Stimulated activated CD4-positive, alpha-beta T cell treated with anti-CD3 and anti-CD28 coated beads, Interleukin-15, amount 100 ng/mL, for 24 hours (primary cell): ENCODE data around the gene PARD3B.

Experiments
- DNase-seq: peaks from one replicate; pipeline ENCODE4 v3.0.0-alpha.2; 2020

PARD3B gene

GRCh38 chr2:205555566-205556230 is 1010.4 kb downstream of the PARD3B start:
- DNase-seq: no peak

- no peak for DNase-seq
Observed at GRCh38 chr2:205556357-205556756, 1011.1 kb downstream of the PARD3B start.

GRCh38 chr2:205556841-205557539 is 1011.7 kb downstream of the PARD3B start:
- DNase-seq: no peak

GRCh38 chr2:205557873-205558272 is 1012.6 kb downstream of the PARD3B start:
- no peak for DNase-seq

- no peak for DNase-seq
Observed at GRCh38 chr2:205561441-205561840, 1016.2 kb downstream of the PARD3B start.

GRCh38 chr2:205563646-205564045 is 1018.4 kb downstream of the PARD3B start:
- DNase-seq: peak; percentile 55

GRCh38 chr2:205564346-205565141 is 1019.3 kb downstream of the PARD3B start:
- DNase-seq: no peak

- DNase-seq: no peak
Observed at GRCh38 chr2:205565142-205565522, 1019.9 kb downstream of the PARD3B start.

- DNase-seq: no peak
Observed at GRCh38 chr2:205566606-205567168, 1021.4 kb downstream of the PARD3B start.

GRCh38 chr2:205568620-205569019 is 1023.3 kb downstream of the PARD3B start:
- DNase-seq: no peak

GRCh38 chr2:205570648-205571047 is 1025.4 kb downstream of the PARD3B start:
- DNase-seq: no peak

- no peak for DNase-seq
Observed at GRCh38 chr2:205571360-205571959, 1026.2 kb downstream of the PARD3B start.

- no peak for DNase-seq
Observed at GRCh38 chr2:205574001-205574400, 1028.7 kb downstream of the PARD3B start.

GRCh38 chr2:205579335-205579734 is 1034.1 kb downstream of the PARD3B start:
- no peak for DNase-seq

GRCh38 chr2:205580212-205580987 is 1035.1 kb downstream of the PARD3B start:
- no peak for DNase-seq

- no peak for DNase-seq
Observed at GRCh38 chr2:205582366-205582765, 1037.1 kb downstream of the PARD3B start.

GRCh38 chr2:205585449-205586383 is 1040.4 kb downstream of the PARD3B start:
- DNase-seq: no peak

GRCh38 chr2:205586626-205587025 is 1041.4 kb downstream of the PARD3B start:
- no peak for DNase-seq

GRCh38 chr2:205589479-205589878 is 1044.2 kb downstream of the PARD3B start:
- DNase-seq: no peak

- DNase-seq: no peak
Observed at GRCh38 chr2:205590759-205591158, 1045.5 kb downstream of the PARD3B start.

GRCh38 chr2:205593891-205594290 is 1048.6 kb downstream of the PARD3B start:
- no peak for DNase-seq
